Activated CD4-positive, alpha-beta memory T cell treated with anti-CD3 and anti-CD28 coated beads for 36 hours (primary cell): ENCODE measurements around the gene OR2A12. TPM values are rescaled to one million over a fixed set of nuclear protein-coding genes. Genes with fewer than 3 reads are reported as not detected.

Experiments
- total RNA-seq, 2 experiments: library from RNA; stranded (reverse); gene quantifications; one replicate each; pipeline ENCODE4 v1.2.3, GENCODE V29; 2021

OR2A12 gene
- total RNA-seq, 2 experiments from 2014 or later = not detected

Other genes with a start within 250 kb of the OR2A12 start
- gene TCAF1, start 184.1 kb upstream of the OR2A12 start, total RNA-seq = 10 to 100 TPM; 25.8 to 26.1 TPM
- not detected for gene OR2F2, start 151.0 kb upstream of the OR2A12 start, total RNA-seq
- not detected for gene OR2F1, start 131.4 kb upstream of the OR2A12 start, total RNA-seq
- gene OR6B1, start 86.0 kb upstream of the OR2A12 start, total RNA-seq = not detected
- not detected for gene OR2A5, start 37.3 kb upstream of the OR2A12 start, total RNA-seq
- not detected for gene OR2A25, start 16.5 kb upstream of the OR2A12 start, total RNA-seq
- gene OR2A2, start 23.3 kb downstream of the OR2A12 start, total RNA-seq = not detected
- not detected for gene OR2A14, start 36.9 kb downstream of the OR2A12 start, total RNA-seq
- gene CTAGE4, start 97.2 kb downstream of the OR2A12 start, total RNA-seq = 1 to 10 TPM; 3.1 to 3.6 TPM
- gene ARHGEF35, start 109.6 kb downstream of the OR2A12 start, total RNA-seq = 1 to 10 TPM; 8.8 to 9.6 TPM
- not detected for gene OR2A42, start 153.3 kb downstream of the OR2A12 start, total RNA-seq
- 1 to 10 TPM; 2.0 to 2.2 TPM for gene OR2A7, start 178.5 kb downstream of the OR2A12 start, total RNA-seq
- gene CTAGE8, start 183.0 kb downstream of the OR2A12 start, total RNA-seq = 1 to 10 TPM; 1.7 to 1.8 TPM
- gene OR2A1, start 226.1 kb downstream of the OR2A12 start, total RNA-seq = not detected